ENCODE data around the gene OTOGL.

- TF ChIP-seq, protein P1, sequence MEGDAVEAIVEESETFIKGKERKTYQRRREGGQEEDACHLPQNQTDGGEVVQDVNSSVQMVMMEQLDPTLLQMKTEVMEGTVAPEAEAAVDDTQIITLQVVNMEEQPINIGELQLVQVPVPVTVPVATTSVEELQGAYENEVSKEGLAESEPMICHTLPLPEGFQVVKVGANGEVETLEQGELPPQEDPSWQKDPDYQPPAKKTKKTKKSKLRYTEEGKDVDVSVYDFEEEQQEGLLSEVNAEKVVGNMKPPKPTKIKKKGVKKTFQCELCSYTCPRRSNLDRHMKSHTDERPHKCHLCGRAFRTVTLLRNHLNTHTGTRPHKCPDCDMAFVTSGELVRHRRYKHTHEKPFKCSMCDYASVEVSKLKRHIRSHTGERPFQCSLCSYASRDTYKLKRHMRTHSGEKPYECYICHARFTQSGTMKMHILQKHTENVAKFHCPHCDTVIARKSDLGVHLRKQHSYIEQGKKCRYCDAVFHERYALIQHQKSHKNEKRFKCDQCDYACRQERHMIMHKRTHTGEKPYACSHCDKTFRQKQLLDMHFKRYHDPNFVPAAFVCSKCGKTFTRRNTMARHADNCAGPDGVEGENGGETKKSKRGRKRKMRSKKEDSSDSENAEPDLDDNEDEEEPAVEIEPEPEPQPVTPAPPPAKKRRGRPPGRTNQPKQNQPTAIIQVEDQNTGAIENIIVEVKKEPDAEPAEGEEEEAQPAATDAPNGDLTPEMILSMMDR (IDR thresholded peaks at IDR 0.05) = no peak
- no peak for TF ChIP-seq POLR2AphosphoS5 (IDR thresholded peaks at IDR 0.05)
Observed at GRCh38 chr12:80420075-80420474, 320.7 kb downstream of the OTOGL start.

Measured in breast epithelium (tissue), 3 donors.